Esophagus squamous epithelium (tissue), 5 donors: ENCODE data around the gene PPIA. TPM values are rescaled to one million over a fixed set of nuclear protein-coding genes. Genes with fewer than 3 reads are reported as not detected.
A peak's percentile ranks its signal among the peaks of the same experiment; 100 is the strongest.

Experiments
- DNase-seq: peaks from one replicate; lab custom pipeline; 2025; lab: John Stamatoyannopoulos, UW
- H3K27ac ChIP-seq, 4 donors: fragments of 200-600 bp; sonication (generic); one replicate each; pipeline ENCODE4 v1.5.1; 2016 to 2019; ENCODE audit warnings: mild to moderate bottlenecking in 1 of 4
- H3K27me3 ChIP-seq, 4 donors: fragments of 200-600 bp; sonication (generic); 1 replicate in 3 of 4; 2 replicates in 1 of 4; pipeline versions ENCODE4 v1.5.1 to v1.6.0; 2017 to 2021; ENCODE audit warnings: antibody characterized with exemption in 1 of 4
- H3K36me3 ChIP-seq, 3 donors: fragments of 200-600 bp; sonication (generic); one replicate each; pipeline ENCODE4 v1.5.1; 2016 to 2019
- H3K4me1 ChIP-seq, 3 donors: fragments of 200-600 bp; sonication (generic); one replicate each; pipeline ENCODE4 v1.5.1; 2017 to 2019
- H3K4me3 ChIP-seq, 4 donors: fragments of 200-600 bp; sonication (generic); 1 replicate in 3 of 4; 2 replicates in 1 of 4; pipeline ENCODE4 v1.5.1; 2016 to 2019; ENCODE audit warnings: mild to moderate bottlenecking in 2 of 4, moderate library complexity in 1 of 4
- H3K9me3 ChIP-seq, 3 donors: fragments of 200-600 bp; sonication (generic); one replicate each; pipeline ENCODE4 v1.5.1; 2016 to 2019
- POLR2A ChIP-seq, 4 donors: fragments of 450-650 bp; IDR thresholded peaks; one replicate each; pipeline ENCODE4 v1.6.1; 2017; ENCODE audit warnings: antibody characterized with exemption in 4 of 4, mild to moderate bottlenecking in 4 of 4, moderate library complexity in 3 of 4
- WGBS, 2 donors: methylation state at CpG; one replicate each; pipeline ENCODE4 v1.1.5; 2018; 5-methylcytosine and 5-hydroxymethylcytosine counted together
- intact Hi-C: fragments of 100-400 bp; cut with DNase I; formaldehyde crosslinking; loops from one replicate; pipeline ENCODE4 v1.15.0; 2022
- total RNA-seq, 4 donors: library from RNA; depleted of rRNA; stranded (reverse); fragments of >200 nt; gene quantifications; one replicate each; pipeline ENCODE4 v1.1.0, GENCODE V29; 2016
- TF ChIP-seq, protein P1 (sequence below), 6 experiments: fragments of 450-650 bp in 4 of 6; fragments of 200-600 bp in 2 of 6; sonication (generic) in 2 of 6; IDR thresholded peaks; one replicate each; pipeline ENCODE4 v1.5.1; 2016 to 2019; ENCODE audit warnings: antibody characterized with exemption in 6 of 6, mild to moderate bottlenecking in 4 of 6, moderate library complexity in 4 of 6
- donor health status: DM: yes; HTN: yes; CAD: no.

Gene PPIA
- total RNA-seq, 4 donors from 2014 or later: 1,726 to 3,682 (median 2,875) TPM

DNA sequence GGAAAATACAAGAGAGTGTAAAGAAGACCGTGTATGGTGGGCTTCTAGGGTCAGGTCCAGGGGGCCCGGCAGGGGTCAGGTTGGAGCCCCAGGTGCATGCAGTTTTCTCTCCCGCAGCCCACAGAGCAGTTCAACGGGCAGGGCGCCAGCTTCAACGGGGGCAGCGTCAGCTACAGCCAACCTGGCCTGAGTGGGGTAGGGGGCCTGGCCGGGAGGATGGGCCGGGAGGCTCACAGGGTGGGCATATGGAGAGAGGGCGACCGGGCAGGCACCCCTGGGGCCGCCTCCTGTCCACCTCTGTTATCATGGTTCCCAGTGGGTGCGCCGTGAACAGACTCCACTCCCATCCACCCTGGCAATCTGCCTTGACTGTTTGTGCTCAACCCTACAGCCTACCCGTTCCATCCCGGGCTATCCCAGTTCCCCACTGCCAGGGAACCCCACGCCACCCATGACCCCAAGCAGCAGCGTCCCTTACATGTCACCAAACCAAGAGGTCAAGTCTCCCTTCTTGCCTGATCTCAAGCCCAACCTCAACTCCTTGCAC lies 36.4 kb upstream of the PPIA start:
- TF ChIP-seq, protein P1, sequence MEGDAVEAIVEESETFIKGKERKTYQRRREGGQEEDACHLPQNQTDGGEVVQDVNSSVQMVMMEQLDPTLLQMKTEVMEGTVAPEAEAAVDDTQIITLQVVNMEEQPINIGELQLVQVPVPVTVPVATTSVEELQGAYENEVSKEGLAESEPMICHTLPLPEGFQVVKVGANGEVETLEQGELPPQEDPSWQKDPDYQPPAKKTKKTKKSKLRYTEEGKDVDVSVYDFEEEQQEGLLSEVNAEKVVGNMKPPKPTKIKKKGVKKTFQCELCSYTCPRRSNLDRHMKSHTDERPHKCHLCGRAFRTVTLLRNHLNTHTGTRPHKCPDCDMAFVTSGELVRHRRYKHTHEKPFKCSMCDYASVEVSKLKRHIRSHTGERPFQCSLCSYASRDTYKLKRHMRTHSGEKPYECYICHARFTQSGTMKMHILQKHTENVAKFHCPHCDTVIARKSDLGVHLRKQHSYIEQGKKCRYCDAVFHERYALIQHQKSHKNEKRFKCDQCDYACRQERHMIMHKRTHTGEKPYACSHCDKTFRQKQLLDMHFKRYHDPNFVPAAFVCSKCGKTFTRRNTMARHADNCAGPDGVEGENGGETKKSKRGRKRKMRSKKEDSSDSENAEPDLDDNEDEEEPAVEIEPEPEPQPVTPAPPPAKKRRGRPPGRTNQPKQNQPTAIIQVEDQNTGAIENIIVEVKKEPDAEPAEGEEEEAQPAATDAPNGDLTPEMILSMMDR (IDR thresholded peaks at IDR 0.05): no peak
- TF ChIP-seq POLR2A (IDR thresholded peaks at IDR 0.05): no peak
- Histone ChIP-seq H3K27me3 (no peaks in the 10 kb centered on the region), H3K4me1 (peaks cover 16 to 56% (median 20%) of the 10 kb centered on the region in 3 donors), H3K4me3 (no peak overlapping the region), H3K9me3 (no peaks in the 10 kb centered on the region), H3K27ac (no peak overlapping the region), H3K36me3 (peaks cover 29 to 90% (median 39%) of the 10 kb centered on the region in 3 donors)
- no peak for DNase-seq
- 88 to 93% methylated on average over 3 to 7 of the region's 18 CpGs for WGBS, 2 donors
- intact Hi-C loops: no loop called here

DNA sequence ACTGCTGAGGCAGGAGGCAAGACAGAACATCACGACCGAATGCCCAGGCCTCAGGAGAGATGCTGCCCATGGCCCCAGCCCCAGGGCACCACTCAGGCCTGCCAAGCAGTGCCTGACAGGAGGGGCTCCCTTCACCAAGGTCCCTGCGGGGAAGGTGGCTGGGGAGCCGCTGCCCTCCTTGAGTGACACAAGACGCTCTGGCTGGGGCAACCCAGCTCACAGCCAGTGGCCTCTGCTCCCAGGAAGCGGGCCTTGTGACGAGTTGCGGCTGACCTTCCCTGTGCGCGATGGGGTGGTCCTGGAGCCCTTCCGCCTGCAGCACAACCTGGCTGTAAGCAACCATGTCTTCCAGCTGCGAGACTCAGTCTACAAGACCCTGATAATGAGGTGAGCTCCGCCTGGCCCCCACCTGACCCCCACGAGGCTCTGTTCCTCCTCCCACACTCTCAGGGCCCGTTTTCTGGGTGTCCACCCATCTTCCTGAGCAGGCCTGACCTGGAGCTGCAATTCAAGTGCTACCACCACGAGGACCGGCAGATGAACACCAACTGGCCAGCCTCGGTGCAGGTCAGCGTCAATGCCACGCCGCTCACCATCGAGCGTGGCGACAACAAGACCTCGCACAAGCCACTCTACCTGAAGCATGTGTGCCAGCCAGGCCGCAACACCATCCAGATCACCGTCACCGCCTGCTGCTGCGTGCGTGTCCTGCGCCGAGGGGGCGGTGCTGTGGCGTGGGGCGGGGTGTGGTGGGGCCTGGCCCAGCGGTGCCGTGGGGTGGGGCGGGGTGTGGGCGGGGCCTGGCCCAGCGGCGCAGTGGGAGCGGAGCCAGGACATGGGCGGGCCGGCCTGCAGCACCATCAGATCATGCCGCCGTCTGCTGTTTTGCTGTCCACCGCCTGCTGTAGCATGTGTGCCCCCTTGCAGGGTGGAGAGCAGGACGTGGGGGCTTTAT lies 35.0 kb upstream of the PPIA start:
- Histone ChIP-seq H3K4me1 (peaks cover 6 to 45% (median 7%) of the 10 kb centered on the region in 3 donors), H3K9me3 (no peaks in the 10 kb centered on the region), H3K27ac (peak overlapping the region; percentile 3 to 80 (median 57)), H3K36me3 (peaks cover 43 to 100% (median 53%) of the 10 kb centered on the region in 3 donors), H3K27me3 (no peaks in the 10 kb centered on the region), H3K4me3 (peak overlapping the region in 1 of 4 donors; percentile 5)
- DNase-seq: no peak
- 65 to 88% methylated on average over 8 to 11 of the region's 48 CpGs for WGBS, 2 donors
- no peak for TF ChIP-seq POLR2A (IDR thresholded peaks at IDR 0.05)
- TF ChIP-seq, protein P1 (IDR thresholded peaks at IDR 0.05): no peak
- intact Hi-C loops: no loop called here

DNA sequence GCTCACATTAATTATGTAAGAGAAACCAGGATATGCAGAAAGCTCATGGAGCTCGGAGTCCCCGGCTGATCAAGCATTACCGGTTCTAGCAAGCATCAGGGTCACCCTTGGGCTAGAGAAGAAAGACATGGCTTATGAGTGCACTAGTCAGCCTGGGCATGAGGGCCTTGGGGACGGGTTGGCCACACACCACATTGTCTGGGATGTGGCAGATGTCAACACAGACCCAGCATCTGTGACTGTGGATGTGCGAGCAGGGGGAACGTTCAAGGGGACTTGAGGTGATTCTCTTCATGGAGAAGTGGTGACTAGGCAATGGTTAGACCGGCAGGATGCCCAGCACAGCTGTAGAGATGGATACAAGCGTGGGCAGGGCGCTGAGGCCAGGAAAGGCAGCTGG lies 34.2 kb upstream of the PPIA start:
- no peak for DNase-seq
- Histone ChIP-seq H3K4me1 (peaks cover 3 to 41% (median 6%) of the 10 kb centered on the region in 3 donors), H3K27me3 (no peaks in the 10 kb centered on the region), H3K36me3 (peaks cover 41 to 100% (median 60%) of the 10 kb centered on the region in 3 donors), H3K4me3 (peak overlapping the region in 1 of 4 donors; percentile 5), H3K27ac (peak overlapping the region; percentile 3 to 80 (median 34)), H3K9me3 (no peaks in the 10 kb centered on the region)
- WGBS, 2 donors: 57 to 74% methylated on average over 6 to 8 of the region's 9 CpGs
- TF ChIP-seq POLR2A (IDR thresholded peaks at IDR 0.05): no peak
- TF ChIP-seq, protein P1 (IDR thresholded peaks at IDR 0.05): no peak
- intact Hi-C loops: no loop called here

DNA sequence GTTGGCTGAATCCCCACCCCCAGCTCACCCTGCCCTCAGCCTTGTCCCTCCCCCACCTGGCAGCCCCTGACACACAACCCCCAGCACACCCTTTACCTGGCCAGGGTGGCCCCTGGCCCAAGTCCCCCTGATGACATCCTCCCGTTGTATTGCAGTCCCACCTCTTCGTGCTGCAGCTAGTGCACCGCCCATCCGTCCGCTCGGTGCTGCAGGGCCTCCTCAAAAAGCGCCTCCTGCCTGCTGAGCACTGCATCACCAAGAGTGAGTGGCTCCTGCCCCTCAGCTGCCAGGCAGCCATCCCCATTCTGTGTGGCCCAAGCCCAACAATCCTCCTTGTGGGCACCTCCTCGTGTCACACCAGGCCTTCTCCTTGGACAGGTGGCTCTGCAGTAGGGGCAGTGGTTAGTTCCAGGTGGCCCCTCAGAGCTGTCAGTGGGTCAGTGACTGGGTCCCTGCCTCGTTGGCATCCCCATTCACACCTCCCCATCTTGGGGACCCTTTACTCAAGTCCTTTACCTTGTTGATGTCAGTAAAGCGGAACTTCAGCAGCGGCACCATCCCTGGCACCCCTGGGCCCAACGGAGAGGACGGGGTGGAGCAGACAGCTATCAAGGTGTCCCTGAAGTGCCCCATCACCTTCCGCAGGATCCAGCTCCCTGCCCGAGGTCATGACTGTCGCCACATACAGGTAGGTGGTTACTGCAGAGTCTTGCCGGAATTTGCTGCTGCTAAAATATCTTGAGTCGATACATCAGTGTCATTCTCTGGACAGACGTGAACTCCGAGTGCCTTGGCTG lies 33.6 kb upstream of the PPIA start:
- Histone ChIP-seq H3K4me1 (peaks cover 7 to 41% (median 12%) of the 10 kb centered on the region in 3 donors), H3K27me3 (no peaks in the 10 kb centered on the region), H3K4me3 (no peak overlapping the region), H3K9me3 (no peaks in the 10 kb centered on the region), H3K27ac (peak overlapping the region in 3 of 4 donors; percentile 3 to 80 (median 60)), H3K36me3 (peaks cover 35 to 100% (median 58%) of the 10 kb centered on the region in 3 donors)
- intact Hi-C loops: no loop called here
- WGBS, 2 donors: 89 to 92% methylated on average over 14 to 15 of the region's 20 CpGs
- no peak for DNase-seq
- TF ChIP-seq, protein P1 (IDR thresholded peaks at IDR 0.05): no peak
- TF ChIP-seq POLR2A (IDR thresholded peaks at IDR 0.05): no peak
